Measurements from ENCODE around the gene NECAB3. TPM values are rescaled to one million over a fixed set of nuclear protein-coding genes. Genes with fewer than 3 reads are reported as not detected.
A peak's percentile ranks its signal among the peaks of the same experiment; 100 is the strongest.

NECAB3 gene
- total RNA-seq, 2 experiments from 2014 or later: 12.2 to 13.3 TPM

GRCh38 chr20:33685328-33686099 lies 11.3 kb upstream of the NECAB3 start:
- ATAC-seq: peak; percentile 58

GRCh38 chr20:33684533-33685327 lies 10.5 kb upstream of the NECAB3 start:
- H3K4me1 Mint-ChIP-seq: peaks cover 81% of the 10 kb centered on the region
- DNase-seq (no peak), ATAC-seq (no peak)
- ChIA-PET CTCF (interaction anchor here (0.7 to 9.1 kb wide), 4 partner anchors 18 to 48 kb away, joined by 3 to 91 read pairs (median 6); partner anchors contain the start of genes ACTL10 and PXMP4), POLR2A (interaction anchor here (0.6 to 1.7 kb wide), 7 partner anchors 18 to 130 kb away, joined by 3 to 5 read pairs (median 3); partner anchors contain the start of genes ACTL10, CHMP4B and PXMP4)
- H3K27ac Mint-ChIP-seq: peak overlapping the region; percentile 83
- H3K9me3 Mint-ChIP-seq (ENCODE audit: low read depth): no peaks in the 10 kb centered on the region
- H3K4me3 Mint-ChIP-seq: peak overlapping the region; percentile 95
- peaks cover 24% of the 10 kb centered on the region for H3K36me3 Mint-ChIP-seq (ENCODE audit: low read depth)
- no peaks in the 10 kb centered on the region for H3K27me3 Mint-ChIP-seq
- intact Hi-C loops (cut with DNase I, micrococcal nuclease): loop anchor here (5.0 kb wide), 3 partner anchors 48 to 1858 kb away; partner anchors contain the start of genes ERGIC3 (in 1 of the 2) and ZNF341 (in 1 of the 2)

More at GRCh38 chr20:33685328-33686099, 11.3 kb upstream of the NECAB3 start:
- ChIA-PET CTCF (interaction anchor here (0.7 to 9.1 kb wide), 4 partner anchors 18 to 47 kb away, joined by 3 to 91 read pairs (median 6); partner anchors contain the start of genes ACTL10 and PXMP4), POLR2A (interaction anchor here (0.6 to 1.7 kb wide), 7 partner anchors 19 to 202 kb away, joined by 3 to 5 read pairs (median 3); partner anchors contain the start of genes ACTL10, CHMP4B and PXMP4)
- Mint-ChIP-seq H3K4me1 (peaks cover 79% of the 10 kb centered on the region), H3K27me3 (no peaks in the 10 kb centered on the region), H3K4me3 (peak overlapping the region; percentile 95), H3K9me3 (ENCODE audit: low read depth) (no peaks in the 10 kb centered on the region), H3K36me3 (ENCODE audit: low read depth) (peaks cover 22% of the 10 kb centered on the region), H3K27ac (peak overlapping the region; percentile 83)
- intact Hi-C loops (cut with DNase I, micrococcal nuclease): loop anchor here (1.0 to 5.0 kb wide), 13 partner anchors 11 to 1857 kb away; partner anchors contain the start of genes PXMP4 (in 2 of the 2), ACTL10 (in 1 of the 2), CBFA2T2 (in 1 of the 2) and CHMP4B (in 1 of the 2)
- DNase-seq: peak; percentile 87

GRCh38 chr20:33681728-33682353 lies 7.6 kb upstream of the NECAB3 start:
- no peaks in the 10 kb centered on the region for H3K27me3 Mint-ChIP-seq
- peaks cover 43% of the 10 kb centered on the region for H3K36me3 Mint-ChIP-seq (ENCODE audit: low read depth)
- peaks cover 79% of the 10 kb centered on the region for H3K4me1 Mint-ChIP-seq
- intact Hi-C loops (cut with DNase I, micrococcal nuclease): no loop called here
- DNase-seq: peak; percentile 55
- no peak overlapping the region for H3K4me3 Mint-ChIP-seq
- peak overlapping the region; percentile 51 for H3K27ac Mint-ChIP-seq
- CTCF ChIA-PET: interaction anchor here (0.9 to 9.1 kb wide), 3 partner anchors 15 to 193 kb away, joined by 3 to 91 read pairs (median 3); partner anchors contain the start of gene ACTL10
- ATAC-seq: peak; percentile 19
- no peaks in the 10 kb centered on the region for H3K9me3 Mint-ChIP-seq (ENCODE audit: low read depth)
- POLR2A ChIA-PET: no interaction called here

GRCh38 chr20:33681288-33681687 lies 7.1 kb upstream of the NECAB3 start:
- H3K4me3 Mint-ChIP-seq: no peak overlapping the region
- no peaks in the 10 kb centered on the region for H3K27me3 Mint-ChIP-seq
- no peak for DNase-seq
- H3K9me3 Mint-ChIP-seq (ENCODE audit: low read depth): no peaks in the 10 kb centered on the region
- CTCF ChIA-PET: interaction anchor here (0.9 to 9.1 kb wide), 4 partner anchors 14 to 192 kb away, joined by 3 to 91 read pairs (median 3); partner anchors contain the start of genes ACTL10 and ZNF341
- peaks cover 75% of the 10 kb centered on the region for H3K4me1 Mint-ChIP-seq
- intact Hi-C loops (cut with DNase I, micrococcal nuclease): no loop called here
- H3K36me3 Mint-ChIP-seq (ENCODE audit: low read depth): peaks cover 45% of the 10 kb centered on the region
- ATAC-seq: no peak
- POLR2A ChIA-PET: interaction anchor here (0.8 kb wide), 1 partner anchor 10 kb away, joined by 3 read pairs; no protein-coding TSS in a partner anchor
- H3K27ac Mint-ChIP-seq: peak overlapping the region; percentile 51

- ChIA-PET CTCF (interaction anchor here (0.9 to 9.1 kb wide), 3 partner anchors 13 to 52 kb away, joined by 3 to 91 read pairs (median 3); partner anchors contain the start of genes ACTL10 and ZNF341), POLR2A (interaction anchor here (0.8 kb wide), 1 partner anchor 10 kb away, joined by 3 read pairs; no protein-coding TSS in a partner anchor)
- no peaks in the 10 kb centered on the region for H3K27me3 Mint-ChIP-seq
- H3K27ac Mint-ChIP-seq: peak overlapping the region; percentile 65
- intact Hi-C loops (cut with DNase I, micrococcal nuclease): no loop called here
- no peak overlapping the region for H3K4me3 Mint-ChIP-seq
- H3K36me3 Mint-ChIP-seq (ENCODE audit: low read depth): peaks cover 45% of the 10 kb centered on the region
- H3K4me1 Mint-ChIP-seq: peaks cover 75% of the 10 kb centered on the region
- H3K9me3 Mint-ChIP-seq (ENCODE audit: low read depth): no peaks in the 10 kb centered on the region
- no peak for ATAC-seq
- DNase-seq: no peak
Measured at GRCh38 chr20:33680686-33681085, 6.5 kb upstream of the NECAB3 start.

GRCh38 chr20:33679758-33680485 lies 5.7 kb upstream of the NECAB3 start:
- H3K27ac Mint-ChIP-seq: peak overlapping the region; percentile 60
- H3K27me3 Mint-ChIP-seq: no peaks in the 10 kb centered on the region
- intact Hi-C loops (cut with DNase I, micrococcal nuclease): no loop called here
- no peak overlapping the region for H3K4me3 Mint-ChIP-seq
- ChIA-PET CTCF (interaction anchor here (9.1 kb wide), 1 partner anchor 13 kb away, joined by 91 read pairs; the partner anchor contains the start of gene ACTL10), POLR2A (interaction anchor here (0.6 to 1.2 kb wide), 4 partner anchors 10 to 235 kb away, joined by 3 to 8 read pairs (median 3); no protein-coding TSS in a partner anchor)
- ATAC-seq (peak; percentile 37), DNase-seq (peak; percentile 65)
- H3K36me3 Mint-ChIP-seq (ENCODE audit: low read depth): peaks cover 47% of the 10 kb centered on the region
- no peaks in the 10 kb centered on the region for H3K9me3 Mint-ChIP-seq (ENCODE audit: low read depth)
- H3K4me1 Mint-ChIP-seq: peaks cover 76% of the 10 kb centered on the region

GRCh38 chr20:33677991-33678702 lies 3.9 kb upstream of the NECAB3 start:
- CTCF ChIA-PET: interaction anchor here (0.8 to 9.1 kb wide), 3 partner anchors 11 to 267 kb away, joined by 3 to 91 read pairs (median 3); partner anchors contain the start of gene ACTL10
- peaks cover 75% of the 10 kb centered on the region for H3K4me1 Mint-ChIP-seq
- H3K27me3 Mint-ChIP-seq: no peaks in the 10 kb centered on the region
- H3K9me3 Mint-ChIP-seq (ENCODE audit: low read depth): no peaks in the 10 kb centered on the region
- H3K36me3 Mint-ChIP-seq (ENCODE audit: low read depth): peaks cover 43% of the 10 kb centered on the region
- ATAC-seq (no peak), DNase-seq (no peak)
- intact Hi-C loops (cut with DNase I, micrococcal nuclease): no loop called here
- POLR2A ChIA-PET: no interaction called here
- H3K4me3 Mint-ChIP-seq: no peak overlapping the region
- no peak overlapping the region for H3K27ac Mint-ChIP-seq

- intact Hi-C loops (cut with DNase I, micrococcal nuclease): no loop called here
- H3K36me3 Mint-ChIP-seq (ENCODE audit: low read depth): peaks cover 39% of the 10 kb centered on the region
- ChIA-PET POLR2A (interaction anchor here (0.7 kb wide), 1 partner anchor 10 kb away, joined by 3 read pairs; no protein-coding TSS in a partner anchor), CTCF (interaction anchor here (0.7 to 9.1 kb wide), 3 partner anchors 10 to 946 kb away, joined by 3 to 91 read pairs (median 3); partner anchors contain the start of gene ACTL10)
- no peak overlapping the region for H3K4me3 Mint-ChIP-seq
- peaks cover 66% of the 10 kb centered on the region for H3K4me1 Mint-ChIP-seq
- ATAC-seq (no peak), DNase-seq (no peak)
- H3K27ac Mint-ChIP-seq: no peak overlapping the region
- H3K9me3 Mint-ChIP-seq (ENCODE audit: low read depth): no peaks in the 10 kb centered on the region
- H3K27me3 Mint-ChIP-seq: no peaks in the 10 kb centered on the region
Measured at GRCh38 chr20:33676652-33677645, 2.7 kb upstream of the NECAB3 start.

GRCh38 chr20:33676121-33676520 lies 1.9 kb upstream of the NECAB3 start:
- H3K9me3 Mint-ChIP-seq (ENCODE audit: low read depth): no peaks in the 10 kb centered on the region
- no peaks in the 10 kb centered on the region for H3K27me3 Mint-ChIP-seq
- CTCF ChIA-PET: interaction anchor here (2.1 kb wide), 1 partner anchor 9 kb away, joined by 10 read pairs; the partner anchor contains the start of gene ACTL10
- H3K36me3 Mint-ChIP-seq (ENCODE audit: low read depth): peaks cover 35% of the 10 kb centered on the region
- POLR2A ChIA-PET: no interaction called here
- peaks cover 58% of the 10 kb centered on the region for H3K4me1 Mint-ChIP-seq
- ATAC-seq (no peak), DNase-seq (no peak)
- H3K4me3 Mint-ChIP-seq: no peak overlapping the region
- intact Hi-C loops (cut with DNase I, micrococcal nuclease): no loop called here
- no peak overlapping the region for H3K27ac Mint-ChIP-seq

Measured in activated CD4-positive, alpha-beta T cell treated with anti-CD3 and anti-CD28 coated beads for 36 hours (primary cell).